Measurements from ENCODE around the gene FRS2.
"Not testable (repeated sequence)": the region's sequence is repeated elsewhere in the genome, so short reads cannot be mapped to it uniquely, and the experiment has no call there.

Gene FRS2

GRCh38 chr12:69470189-69471075, at the start of gene FRS2:
TSS of gene FRS2 (plus strand) at chr12:69470388. CDS start at chr12:69569031, 98,643 bp downstream.
- DNase-seq, result peak; percentile 41

GRCh38 chr12:69421548-69421947, 48.6 kb upstream of the FRS2 start:
- DNase-seq, result no peak

GRCh38 chr12:69423037-69423905, 46.9 kb upstream of the FRS2 start:
- no peak for DNase-seq

DNA sequence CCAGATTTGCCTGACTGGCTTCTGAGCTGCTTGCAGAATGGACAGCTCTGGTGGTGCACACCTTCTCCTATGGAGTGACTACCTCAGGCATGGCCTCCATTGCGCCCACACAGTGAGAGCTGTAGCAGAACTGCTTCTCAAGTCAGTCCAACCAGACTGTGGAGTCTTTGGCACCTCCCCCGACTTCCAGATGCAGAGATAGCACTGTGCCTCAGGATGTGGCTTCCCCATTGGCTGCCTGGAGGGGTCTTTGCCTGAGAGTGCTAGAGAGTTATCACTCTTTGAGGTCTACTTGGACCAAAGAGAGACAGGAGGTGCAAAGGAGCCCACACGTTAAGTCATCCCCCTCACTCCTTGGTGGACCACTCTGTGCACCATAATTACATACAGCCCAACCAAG, 44.8 kb upstream of the FRS2 start:
- no peak for DNase-seq

DNA sequence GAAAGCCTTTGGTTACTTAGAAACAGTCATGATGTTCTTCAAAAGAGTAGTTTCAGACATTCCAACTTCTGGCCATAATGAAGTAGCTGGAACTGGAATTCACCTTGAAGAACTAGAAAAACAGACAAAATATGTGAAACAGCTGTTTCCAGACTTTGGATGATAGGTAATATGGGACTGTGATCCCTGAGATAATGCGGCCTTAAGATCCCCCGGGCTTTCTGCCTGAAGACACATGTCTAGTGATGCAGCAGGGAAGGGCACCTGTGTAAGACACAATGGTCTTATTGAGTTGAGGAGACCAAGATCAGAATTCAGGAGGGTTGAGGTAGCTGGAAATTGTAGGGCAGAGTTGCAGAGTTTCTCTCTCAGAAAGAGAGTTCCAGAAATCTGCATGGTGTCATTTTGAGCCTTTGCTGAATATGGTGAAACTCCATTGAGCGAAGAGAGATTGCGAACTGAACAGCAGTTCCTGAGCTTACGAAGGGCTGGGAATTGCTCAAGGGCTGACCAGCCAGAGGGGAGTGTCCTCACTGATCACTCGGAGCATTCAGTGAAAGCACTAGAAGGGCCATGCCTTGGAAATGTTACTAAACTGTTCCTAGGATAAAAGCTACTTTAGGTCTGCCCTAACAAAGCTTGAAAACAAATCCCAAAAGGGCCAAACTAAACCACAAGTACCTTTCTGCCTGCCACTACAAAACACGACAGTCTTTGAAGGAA, 41.7 kb upstream of the FRS2 start:
- DNase-seq, result peak; percentile 23

- DNase-seq, result no peak
Measured at GRCh38 chr12:69430942-69431590, 39.1 kb upstream of the FRS2 start.

GRCh38 chr12:69431591-69432222, 38.5 kb upstream of the FRS2 start:
- DNase-seq, result no peak

DNA sequence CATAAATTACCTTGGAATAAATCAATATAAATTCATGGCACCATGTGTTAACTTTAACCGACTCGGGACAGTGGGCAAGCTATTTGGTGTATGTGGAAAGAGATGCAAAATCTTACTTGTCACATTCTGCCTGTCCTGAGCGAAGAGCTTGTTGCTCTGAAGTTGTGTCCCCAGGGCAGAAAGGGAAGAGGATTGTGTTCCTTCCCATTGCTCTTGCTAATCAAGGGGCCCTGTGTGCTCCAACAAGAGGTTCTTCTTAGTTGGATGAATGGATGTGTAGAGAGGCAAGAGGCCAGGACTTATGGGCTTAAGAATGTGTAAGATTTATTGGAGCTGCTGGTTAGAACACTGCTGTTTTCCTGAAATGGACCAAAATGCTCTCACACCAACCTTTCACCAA, 36.5 kb upstream of the FRS2 start:
- DNase-seq, result peak; percentile 39

DNA sequence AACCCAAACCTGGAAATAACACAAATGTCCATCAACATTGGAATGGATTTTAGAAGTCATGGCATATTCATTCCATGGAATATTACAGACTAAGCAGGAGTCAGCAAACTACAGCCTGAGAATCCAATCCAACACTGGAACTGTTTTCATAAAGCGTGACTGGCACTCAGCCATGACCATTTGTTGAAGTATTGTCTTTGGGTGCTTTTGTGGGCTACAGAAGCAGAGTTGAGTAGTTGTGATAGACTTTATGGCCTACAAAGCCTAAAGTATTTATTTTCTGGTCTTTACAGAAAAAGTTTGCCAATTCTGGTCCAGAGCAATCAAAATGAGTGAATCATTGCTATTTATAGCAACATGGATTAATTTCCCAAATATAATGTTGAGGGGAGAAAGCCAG, 34.5 kb upstream of the FRS2 start:
- DNase-seq, result no peak

GRCh38 chr12:69437073-69437472, 33.1 kb upstream of the FRS2 start:
- DNase-seq, result no peak

DNA sequence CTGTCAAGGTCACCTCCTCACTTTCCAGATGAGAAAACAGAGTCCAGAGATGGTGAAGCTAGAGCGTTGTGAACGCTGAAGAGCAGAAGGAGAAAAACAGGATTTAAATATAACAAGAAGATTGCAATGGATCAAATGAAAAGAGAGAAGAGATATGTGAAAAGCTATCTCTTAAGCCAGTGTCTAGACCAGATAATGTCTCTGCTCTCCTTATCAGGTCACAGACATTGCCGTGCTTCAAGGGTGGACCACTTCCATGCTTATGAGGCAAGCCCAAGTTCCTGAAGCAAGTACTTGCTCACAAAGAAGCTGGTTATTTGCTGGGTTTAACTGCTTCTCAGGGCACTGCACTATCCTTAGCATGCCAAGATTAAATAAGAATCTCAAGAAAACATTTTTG, 31.6 kb upstream of the FRS2 start:
- no peak for DNase-seq

DNA sequence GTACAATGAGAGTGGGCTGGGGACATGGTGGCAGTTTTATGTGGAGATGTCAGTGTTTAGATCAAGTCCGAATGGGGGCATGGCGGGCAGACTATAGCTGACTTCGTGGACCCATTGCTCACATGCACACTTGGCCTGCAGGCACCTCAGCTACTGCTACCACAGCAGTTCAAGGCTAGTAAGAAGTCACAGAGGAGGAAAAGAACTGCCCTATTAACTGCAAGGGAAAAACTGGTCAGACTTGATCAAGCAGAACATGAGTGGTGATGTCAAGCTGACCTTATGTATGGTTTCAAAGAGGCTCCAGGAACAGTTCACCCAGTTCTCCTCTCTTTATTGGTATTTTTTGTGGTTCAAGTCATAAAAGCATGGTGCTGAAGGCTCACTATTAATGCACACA, 30.2 kb upstream of the FRS2 start:
- peak; percentile 27 for DNase-seq

GRCh38 chr12:69440886-69441285, 29.3 kb upstream of the FRS2 start:
- DNase-seq, result no peak

DNA sequence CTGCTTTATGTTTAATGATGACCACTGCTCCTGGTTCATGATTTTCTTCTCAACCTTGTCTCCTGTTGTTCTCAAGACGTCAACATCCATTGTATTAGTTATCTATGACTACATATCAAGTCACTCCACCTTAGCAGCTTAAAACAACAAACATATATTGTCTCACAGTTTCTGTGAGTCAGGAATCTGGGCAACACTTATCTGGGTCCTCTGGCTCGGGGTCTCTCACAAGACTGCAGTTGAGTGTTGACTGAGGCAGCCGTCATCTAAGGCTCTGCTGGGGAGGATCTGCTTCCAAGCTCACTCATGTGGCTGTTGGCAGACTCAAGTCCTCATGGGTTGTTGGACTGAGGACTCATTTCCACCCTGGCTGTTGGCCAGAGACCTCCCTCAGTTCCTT, 27.3 kb upstream of the FRS2 start:
- no peak for DNase-seq

DNA sequence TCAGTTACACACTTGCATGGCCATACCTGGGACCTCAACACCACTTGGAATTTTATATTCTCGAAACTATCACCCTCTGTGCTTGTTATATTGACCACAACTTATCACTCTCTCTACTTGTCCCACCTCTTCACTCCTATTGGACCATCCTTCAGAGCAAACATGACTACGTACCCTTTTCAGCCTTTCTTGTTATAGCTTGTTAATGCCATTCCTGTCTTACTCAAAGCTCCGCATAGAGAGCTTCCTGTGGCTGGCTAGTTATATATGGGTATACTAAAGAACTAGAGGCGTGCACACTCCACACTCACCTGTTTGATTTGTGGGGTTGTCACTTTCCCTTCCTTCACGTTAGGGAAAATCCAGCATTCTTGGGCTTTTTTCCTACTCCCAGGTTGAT, 26.3 kb upstream of the FRS2 start:
- no peak for DNase-seq

DNA sequence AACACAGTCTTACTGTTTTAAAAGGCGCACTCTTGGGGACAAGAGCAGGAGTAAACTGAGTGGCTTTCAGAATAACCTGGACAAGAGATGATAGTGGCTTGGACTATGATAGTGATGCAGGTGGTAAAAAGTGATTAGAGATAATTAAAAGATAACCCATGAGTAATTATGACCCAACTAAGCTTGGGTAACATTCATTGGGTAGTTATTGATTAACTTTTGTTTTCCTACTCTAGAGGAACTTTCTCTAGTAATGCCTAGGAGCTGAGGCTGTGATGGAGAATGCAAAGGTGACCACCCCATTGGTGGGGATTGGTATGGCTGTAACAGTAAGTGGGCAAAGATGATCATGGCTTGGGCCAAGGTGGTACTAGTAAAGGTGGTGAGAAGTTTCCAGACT, 22.3 kb upstream of the FRS2 start:
- no peak for DNase-seq

DNA sequence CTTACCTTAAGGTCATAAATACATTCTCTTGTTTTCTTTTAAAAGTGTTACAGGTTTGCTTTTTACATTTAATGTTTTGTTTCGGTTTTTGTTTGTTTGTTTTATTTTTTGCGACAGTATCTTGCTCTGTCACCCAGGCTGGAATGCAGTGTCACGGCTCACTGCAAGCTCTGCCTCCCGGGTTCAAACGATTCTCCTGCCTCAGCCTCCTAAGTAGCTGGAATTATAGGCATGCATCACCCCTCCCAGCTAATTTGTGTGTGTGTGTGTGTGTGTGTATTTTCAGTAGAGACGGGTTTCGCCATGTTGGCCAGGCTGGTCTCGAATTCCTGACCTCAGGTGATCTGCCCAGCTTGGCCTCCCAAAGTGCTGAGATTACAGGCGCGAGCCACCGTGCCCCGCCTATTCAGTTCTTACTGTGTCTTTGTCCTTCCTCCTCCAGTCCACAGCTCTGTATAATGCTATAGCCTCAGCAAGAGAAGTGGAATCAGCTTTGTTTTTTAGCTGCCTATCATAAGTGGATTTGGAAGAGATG, 17.5 kb upstream of the FRS2 start:
- DNase-seq, result not testable (repeated sequence)

DNA sequence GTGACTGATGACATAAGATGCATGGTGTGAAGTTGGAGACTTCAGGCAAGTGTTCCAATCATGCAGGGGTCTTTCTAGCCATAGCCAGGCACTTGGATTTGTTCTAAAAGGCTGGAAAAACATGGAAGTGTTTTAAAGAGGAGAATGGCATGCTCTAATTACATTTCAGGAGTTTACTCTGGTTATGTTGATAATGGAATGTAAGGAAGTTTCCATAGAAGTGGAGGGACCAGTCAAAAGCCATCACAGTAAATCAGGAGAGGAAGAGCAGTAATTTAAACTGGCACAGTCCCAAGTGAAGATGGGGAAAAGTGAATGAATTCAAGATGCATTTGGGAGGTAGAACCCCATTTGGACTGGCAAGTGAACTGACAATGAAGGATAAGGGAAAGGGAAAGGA, 13.9 kb upstream of the FRS2 start:
- no peak for DNase-seq

DNA sequence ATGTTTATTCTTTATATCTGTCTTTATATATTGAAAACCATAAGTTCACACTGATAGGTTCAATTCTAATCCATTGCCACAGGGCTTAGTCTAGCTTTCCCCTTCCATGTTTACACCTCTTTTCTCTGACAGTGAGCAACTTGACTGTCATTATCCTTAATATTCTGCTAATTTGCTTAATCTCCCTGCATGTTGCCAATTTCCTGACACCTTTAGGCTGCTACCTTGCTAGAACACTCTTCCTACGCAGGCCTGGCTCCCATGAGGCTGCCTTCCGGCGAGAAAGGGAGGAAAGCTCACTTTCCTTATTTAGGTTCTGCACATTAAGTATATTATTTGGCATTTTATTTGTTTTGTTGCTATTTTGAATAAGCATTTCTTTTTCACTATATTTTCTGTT, 12.8 kb upstream of the FRS2 start:
- no peak for DNase-seq

- DNase-seq, result no peak
Measured at GRCh38 chr12:69459477-69459876, 10.7 kb upstream of the FRS2 start.

GRCh38 chr12:69464428-69464827, 5.8 kb upstream of the FRS2 start:
- DNase-seq, result no peak

- DNase-seq, result no peak
Measured at GRCh38 chr12:69466867-69467266, 3.3 kb upstream of the FRS2 start.
